Subcutaneous adipose tissue (tissue), 4 donors: ENCODE data around the gene LTBP1. TPM values are rescaled to one million over a fixed set of nuclear protein-coding genes. Genes with fewer than 3 reads are reported as not detected.

ENCODE experiments used
- CTCF ChIP-seq: fragments of 450-650 bp; IDR thresholded peaks from one replicate; pipeline ENCODE4 v1.5.1; 2016; ENCODE audit warnings: low read depth, mild to moderate bottlenecking, control low read depth, antibody characterized with exemption, moderate library complexity
- total RNA-seq, 4 donors: library from RNA; depleted of rRNA; stranded (reverse); fragments of >200 nt; gene quantifications; one replicate each; pipeline ENCODE4 v1.1.0, GENCODE V29; 2016

LTBP1 gene
- total RNA-seq, 4 donors from 2014 or later, result 11.0 to 15.5 (median 12.7) TPM

- TF ChIP-seq CTCF, result no peak
Observed at GRCh38 chr2:33195891-33196290, 249.1 kb downstream of the LTBP1 start.

DNA sequence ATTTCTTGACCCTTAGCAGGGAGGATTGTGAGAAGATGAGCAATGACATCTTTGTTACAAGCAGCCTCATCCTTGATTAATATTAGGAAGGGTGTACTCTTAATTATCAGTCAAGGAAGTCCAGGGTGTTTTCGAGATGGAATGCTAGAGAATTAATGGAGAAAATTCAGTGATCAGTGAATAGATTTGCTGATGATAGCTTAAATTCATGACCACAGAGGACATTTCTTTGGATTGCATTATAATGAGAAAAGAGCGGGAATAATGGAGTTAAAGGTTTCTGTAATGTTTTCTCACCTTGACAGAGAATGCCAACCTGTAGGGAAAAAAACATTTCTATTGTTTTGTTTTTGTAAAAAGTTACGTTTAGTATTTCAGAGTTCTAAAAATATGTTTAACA is 249.9 kb downstream of the LTBP1 start:
- TF ChIP-seq CTCF, result no peak

GRCh38 chr2:33197198-33197938 is 250.6 kb downstream of the LTBP1 start:
- no peak for TF ChIP-seq CTCF

- no peak for TF ChIP-seq CTCF
Observed at GRCh38 chr2:33202641-33203522, 256.1 kb downstream of the LTBP1 start.

DNA sequence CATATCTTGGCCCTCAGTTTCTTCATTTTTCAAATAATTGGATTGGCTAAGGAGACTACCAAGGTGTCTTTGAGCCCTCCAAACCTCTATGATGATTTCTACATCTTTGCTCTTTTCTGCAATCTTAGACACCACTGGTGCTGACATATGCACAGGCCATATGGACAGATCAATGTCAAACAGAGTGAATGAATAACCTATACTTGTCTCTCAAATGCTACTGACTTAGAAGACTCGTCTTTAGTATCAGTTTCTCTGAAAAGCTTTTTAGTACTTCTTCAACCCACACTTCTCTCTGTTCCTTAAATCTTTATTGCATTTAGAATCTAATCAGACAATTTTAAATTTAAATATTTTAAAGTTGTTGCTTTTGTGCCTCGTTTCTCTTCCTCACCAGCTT is 258.2 kb downstream of the LTBP1 start:
- no peak for TF ChIP-seq CTCF

DNA sequence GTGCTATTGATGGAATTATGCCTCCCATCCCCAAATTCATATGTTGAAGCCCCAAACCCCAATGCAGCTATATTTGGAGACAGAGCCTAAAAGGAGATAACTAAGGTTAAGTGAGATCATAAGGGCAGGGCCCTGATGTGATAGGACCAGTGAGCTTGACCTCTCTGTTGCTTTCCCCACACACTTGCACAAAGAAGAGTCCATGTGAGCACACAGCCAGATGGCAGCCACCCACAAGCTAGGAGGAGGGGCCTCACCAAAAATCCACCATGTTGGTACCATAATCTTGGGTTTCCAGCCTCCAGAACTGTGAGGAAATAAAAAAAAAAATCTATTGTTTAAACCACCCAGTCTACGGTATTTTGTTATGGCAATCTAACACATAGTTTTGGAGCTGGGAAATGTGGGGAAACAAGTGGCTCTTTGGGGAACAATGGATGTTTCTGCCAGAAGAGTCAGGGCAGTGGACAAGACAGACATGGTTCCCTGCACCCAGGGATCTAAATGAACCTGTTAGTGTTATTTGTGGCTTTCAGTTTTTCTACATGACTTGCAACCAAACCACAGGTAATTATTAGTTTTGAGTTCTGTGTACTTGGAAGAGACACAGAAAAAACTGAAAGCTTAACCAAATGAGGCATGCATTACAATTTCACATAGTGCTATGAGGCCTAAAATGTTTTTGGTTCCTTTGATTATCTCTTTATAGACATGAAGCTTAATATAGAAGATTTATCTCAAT is 259.1 kb downstream of the LTBP1 start:
- no peak for TF ChIP-seq CTCF

DNA sequence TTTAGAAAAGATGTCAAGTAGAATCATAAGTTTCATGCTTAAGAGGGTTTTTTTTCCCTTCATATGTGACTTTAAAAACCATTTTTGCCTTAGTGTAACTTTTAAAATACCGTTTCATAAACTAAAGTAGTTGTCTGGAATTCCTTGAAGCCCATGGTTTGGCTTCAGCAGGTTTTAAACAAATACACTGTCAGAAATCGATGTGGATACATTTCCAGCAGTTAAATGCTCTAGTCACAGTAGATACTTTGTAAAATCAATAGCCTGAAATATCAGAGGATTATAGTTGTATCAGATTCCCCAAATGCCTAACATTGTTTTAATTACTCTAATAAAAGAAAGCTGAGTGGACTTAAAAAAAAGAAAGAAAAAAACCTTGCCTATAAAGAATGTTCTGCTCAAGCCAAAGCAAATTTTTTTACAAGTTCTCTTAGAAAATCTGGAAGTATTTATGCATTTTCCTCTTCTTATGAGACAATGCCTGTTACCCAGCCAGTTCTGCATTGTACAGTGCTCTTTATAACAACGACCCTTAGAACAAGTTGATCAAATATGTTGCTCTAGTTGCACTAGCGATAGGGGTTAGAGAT is 260.5 kb downstream of the LTBP1 start:
- no peak for TF ChIP-seq CTCF
